ENCODE data around the gene PEMT. TPM values are rescaled to one million over a fixed set of nuclear protein-coding genes. Genes with fewer than 3 reads are reported as not detected.

The PEMT gene
- total and polyA plus RNA-seq, 2 experiments from 2014 or later: 54.8 to 55.2 TPM

DNA sequence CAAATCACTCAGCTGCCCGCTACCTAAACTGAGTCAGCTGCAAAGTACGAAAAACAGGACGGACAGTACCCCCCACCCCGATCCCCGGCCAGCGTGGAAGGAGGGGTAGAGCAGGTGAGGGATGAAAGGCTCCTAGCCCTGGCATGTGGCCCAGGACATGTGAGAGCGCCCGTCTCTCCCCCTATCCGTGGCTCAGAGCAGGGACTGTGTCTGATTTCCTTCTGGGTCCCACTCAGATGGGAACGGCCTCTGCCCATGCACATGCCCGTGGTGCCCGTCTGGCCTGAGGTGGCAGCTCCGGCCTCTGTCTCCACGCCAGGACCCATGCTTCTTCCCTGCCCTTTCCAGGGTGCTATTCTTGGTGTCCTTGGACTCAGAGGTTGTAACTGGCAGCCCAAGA, 65.1 kb downstream of the PEMT start:
- no peaks in the 10 kb centered on the region for H4K20me1 ChIP-seq (replicated peaks; ENCODE audit: insufficient read depth)
- no peak overlapping the region for H3K4me2 ChIP-seq
- Mint-ChIP-seq H3K27ac (0 out of 2 replicates have a peak overlapping the region, but pooled peaks have one; percentile 31), H3K9me3 (peaks cover 6% of the 10 kb centered on the region; the same call in 2 of the 3 replicates), H3K27me3 (ENCODE audit: insufficient read depth, low read depth, poor library complexity) (peaks cover 19% of the 10 kb centered on the region), H3K4me3 (no peak overlapping the region), H3K36me3 (ENCODE audit: low read depth) (no peaks in the 10 kb centered on the region; the same call in 2 of the 3 replicates), H3K4me1 (peaks cover 28% of the 10 kb centered on the region)
- no peak overlapping the region for H3K27ac ChIP-seq (ENCODE audit: low read depth)
- H3K36me3 ChIP-seq (ENCODE audit: insufficient read depth): no peaks in the 10 kb centered on the region
- TF ChIP-seq, protein P1, sequence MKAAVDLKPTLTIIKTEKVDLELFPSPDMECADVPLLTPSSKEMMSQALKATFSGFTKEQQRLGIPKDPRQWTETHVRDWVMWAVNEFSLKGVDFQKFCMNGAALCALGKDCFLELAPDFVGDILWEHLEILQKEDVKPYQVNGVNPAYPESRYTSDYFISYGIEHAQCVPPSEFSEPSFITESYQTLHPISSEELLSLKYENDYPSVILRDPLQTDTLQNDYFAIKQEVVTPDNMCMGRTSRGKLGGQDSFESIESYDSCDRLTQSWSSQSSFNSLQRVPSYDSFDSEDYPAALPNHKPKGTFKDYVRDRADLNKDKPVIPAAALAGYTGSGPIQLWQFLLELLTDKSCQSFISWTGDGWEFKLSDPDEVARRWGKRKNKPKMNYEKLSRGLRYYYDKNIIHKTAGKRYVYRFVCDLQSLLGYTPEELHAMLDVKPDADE (IDR thresholded peaks at IDR 0.05): no peak
- no peak for TF ChIP-seq NANOG (IDR thresholded peaks at IDR 0.05; ENCODE audit: borderline replicate concordance)
- TF ChIP-seq CREB1 (CRISPR knock-in tag; IDR thresholded peaks at IDR 0.05; ENCODE audit: low read depth): no peak
- TF ChIP-seq, protein P2, sequence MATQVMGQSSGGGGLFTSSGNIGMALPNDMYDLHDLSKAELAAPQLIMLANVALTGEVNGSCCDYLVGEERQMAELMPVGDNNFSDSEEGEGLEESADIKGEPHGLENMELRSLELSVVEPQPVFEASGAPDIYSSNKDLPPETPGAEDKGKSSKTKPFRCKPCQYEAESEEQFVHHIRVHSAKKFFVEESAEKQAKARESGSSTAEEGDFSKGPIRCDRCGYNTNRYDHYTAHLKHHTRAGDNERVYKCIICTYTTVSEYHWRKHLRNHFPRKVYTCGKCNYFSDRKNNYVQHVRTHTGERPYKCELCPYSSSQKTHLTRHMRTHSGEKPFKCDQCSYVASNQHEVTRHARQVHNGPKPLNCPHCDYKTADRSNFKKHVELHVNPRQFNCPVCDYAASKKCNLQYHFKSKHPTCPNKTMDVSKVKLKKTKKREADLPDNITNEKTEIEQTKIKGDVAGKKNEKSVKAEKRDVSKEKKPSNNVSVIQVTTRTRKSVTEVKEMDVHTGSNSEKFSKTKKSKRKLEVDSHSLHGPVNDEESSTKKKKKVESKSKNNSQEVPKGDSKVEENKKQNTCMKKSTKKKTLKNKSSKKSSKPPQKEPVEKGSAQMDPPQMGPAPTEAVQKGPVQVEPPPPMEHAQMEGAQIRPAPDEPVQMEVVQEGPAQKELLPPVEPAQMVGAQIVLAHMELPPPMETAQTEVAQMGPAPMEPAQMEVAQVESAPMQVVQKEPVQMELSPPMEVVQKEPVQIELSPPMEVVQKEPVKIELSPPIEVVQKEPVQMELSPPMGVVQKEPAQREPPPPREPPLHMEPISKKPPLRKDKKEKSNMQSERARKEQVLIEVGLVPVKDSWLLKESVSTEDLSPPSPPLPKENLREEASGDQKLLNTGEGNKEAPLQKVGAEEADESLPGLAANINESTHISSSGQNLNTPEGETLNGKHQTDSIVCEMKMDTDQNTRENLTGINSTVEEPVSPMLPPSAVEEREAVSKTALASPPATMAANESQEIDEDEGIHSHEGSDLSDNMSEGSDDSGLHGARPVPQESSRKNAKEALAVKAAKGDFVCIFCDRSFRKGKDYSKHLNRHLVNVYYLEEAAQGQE (IDR thresholded peaks at IDR 0.05; ENCODE audit: unreplicated experiment): no peak
- no peak for TF ChIP-seq EZH2phosphoT487 (IDR thresholded peaks at IDR 0.05; ENCODE audit: unreplicated experiment)
- no peak for TF ChIP-seq POLR2AphosphoS5 (IDR thresholded peaks at IDR 0.05; ENCODE audit: low read depth)
- DNase-seq (ENCODE audit: low spot score) (no peak), ATAC-seq (no peak)
- H3K27me3 ChIP-seq (ENCODE audit: insufficient read depth): no peaks in the 10 kb centered on the region
- no peaks in the 10 kb centered on the region for H3K9me2 ChIP-seq (ENCODE audit: insufficient read depth)
- H3K79me2 ChIP-seq (replicated peaks; ENCODE audit: insufficient read depth): no peaks in the 10 kb centered on the region
- no peaks in the 10 kb centered on the region for H3F3A ChIP-seq (replicated peaks; ENCODE audit: low read depth)
- H3K4me3 ChIP-seq: no peak overlapping the region
- peaks cover 8% of the 10 kb centered on the region for H3K4me1 ChIP-seq (ENCODE audit: insufficient read depth)
- H2AFZ ChIP-seq: no peak overlapping the region

DNA sequence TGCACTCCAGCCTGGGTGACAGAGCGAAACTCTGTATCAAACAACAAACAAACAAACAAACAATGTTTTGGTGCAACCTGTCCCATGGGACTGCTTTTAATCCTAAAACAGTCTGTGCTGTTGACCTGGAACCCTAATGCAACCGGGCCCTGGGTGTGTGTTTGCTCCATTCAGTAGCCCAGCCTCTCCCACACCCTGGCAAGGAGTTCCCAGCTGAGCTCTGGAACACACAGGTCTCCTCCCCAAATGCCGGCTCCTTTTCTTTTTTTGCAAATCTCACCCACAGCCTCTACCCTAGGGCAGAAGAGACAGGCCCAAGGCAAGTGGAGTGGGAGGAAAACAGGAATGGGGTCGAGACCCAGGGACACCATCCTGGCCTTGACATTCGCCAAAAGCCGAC, 65.6 kb downstream of the PEMT start:
- H3K27me3 ChIP-seq (ENCODE audit: insufficient read depth): no peaks in the 10 kb centered on the region
- no peaks in the 10 kb centered on the region for H4K20me1 ChIP-seq (replicated peaks; ENCODE audit: insufficient read depth)
- no peak overlapping the region for H3K4me2 ChIP-seq
- no peaks in the 10 kb centered on the region for H3K36me3 ChIP-seq (ENCODE audit: insufficient read depth)
- Mint-ChIP-seq H3K36me3 (ENCODE audit: low read depth) (no peaks in the 10 kb centered on the region; the same call in 2 of the 3 replicates), H3K4me1 (peaks cover 28% of the 10 kb centered on the region), H3K27me3 (ENCODE audit: insufficient read depth, low read depth, poor library complexity) (peaks cover 22% of the 10 kb centered on the region), H3K4me3 (no peak overlapping the region), H3K27ac (no peak overlapping the region), H3K9me3 (peaks cover 6% of the 10 kb centered on the region; the same call in 2 of the 3 replicates)
- ATAC-seq (no peak), DNase-seq (ENCODE audit: low spot score) (no peak)
- peaks cover 8% of the 10 kb centered on the region for H3K4me1 ChIP-seq (ENCODE audit: insufficient read depth)
- H3K9me2 ChIP-seq (ENCODE audit: insufficient read depth): no peaks in the 10 kb centered on the region
- no peak overlapping the region for H3K4me3 ChIP-seq
- H3F3A ChIP-seq (replicated peaks; ENCODE audit: low read depth): no peaks in the 10 kb centered on the region
- no peaks in the 10 kb centered on the region for H3K79me2 ChIP-seq (replicated peaks; ENCODE audit: insufficient read depth)
- no peak overlapping the region for H3K27ac ChIP-seq (ENCODE audit: low read depth)
- no peak overlapping the region for H2AFZ ChIP-seq
- TF ChIP-seq, protein P3, sequence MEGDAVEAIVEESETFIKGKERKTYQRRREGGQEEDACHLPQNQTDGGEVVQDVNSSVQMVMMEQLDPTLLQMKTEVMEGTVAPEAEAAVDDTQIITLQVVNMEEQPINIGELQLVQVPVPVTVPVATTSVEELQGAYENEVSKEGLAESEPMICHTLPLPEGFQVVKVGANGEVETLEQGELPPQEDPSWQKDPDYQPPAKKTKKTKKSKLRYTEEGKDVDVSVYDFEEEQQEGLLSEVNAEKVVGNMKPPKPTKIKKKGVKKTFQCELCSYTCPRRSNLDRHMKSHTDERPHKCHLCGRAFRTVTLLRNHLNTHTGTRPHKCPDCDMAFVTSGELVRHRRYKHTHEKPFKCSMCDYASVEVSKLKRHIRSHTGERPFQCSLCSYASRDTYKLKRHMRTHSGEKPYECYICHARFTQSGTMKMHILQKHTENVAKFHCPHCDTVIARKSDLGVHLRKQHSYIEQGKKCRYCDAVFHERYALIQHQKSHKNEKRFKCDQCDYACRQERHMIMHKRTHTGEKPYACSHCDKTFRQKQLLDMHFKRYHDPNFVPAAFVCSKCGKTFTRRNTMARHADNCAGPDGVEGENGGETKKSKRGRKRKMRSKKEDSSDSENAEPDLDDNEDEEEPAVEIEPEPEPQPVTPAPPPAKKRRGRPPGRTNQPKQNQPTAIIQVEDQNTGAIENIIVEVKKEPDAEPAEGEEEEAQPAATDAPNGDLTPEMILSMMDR (conservative IDR thresholded peaks at IDR 0.05; ENCODE audit: low read depth in 2 of 2): no peak
- TF ChIP-seq ZNF114 (CRISPR knock-in tag; IDR thresholded peaks at IDR 0.05) (no peak), ZNF331 (CRISPR knock-in tag; IDR thresholded peaks at IDR 0.05; ENCODE audit: low read depth) (no peak), STAT1 (IDR thresholded peaks at IDR 0.05; ENCODE audit: unreplicated experiment) (no peak), JUNB (IDR thresholded peaks at IDR 0.05; ENCODE audit: unreplicated experiment) (no peak), NANOG (IDR thresholded peaks at IDR 0.05; ENCODE audit: borderline replicate concordance) (no peak), CREB1 (CRISPR knock-in tag; IDR thresholded peaks at IDR 0.05; ENCODE audit: low read depth) (no peak)
- TF ChIP-seq, protein P1 (IDR thresholded peaks at IDR 0.05): no peak
- TF ChIP-seq, protein P2 (IDR thresholded peaks at IDR 0.05; ENCODE audit: unreplicated experiment): no peak
